GM19438 (cell line): Measurements from ENCODE around the gene NUDT10.
"Not testable (repeated sequence)": the region's sequence is repeated elsewhere in the genome, so short reads cannot be mapped to it uniquely, and the experiment has no call there.

Experiments used
- ATAC-seq: cut with Tn5 transposase; IDR thresholded peaks from one replicate; pipeline ENCODE4 v1.9.1; 2021; ENCODE audit warnings: low read depth; ENCODE audit not compliant: unreplicated experiment

Gene NUDT10

GRCh38 chrX:51332188-51332942 lies at the start of gene NUDT10:
Gene NUDT10 (plus strand): TSS chrX:51332822. CDS start chrX:51332966, 144 bp downstream.
- ATAC-seq, result no peak

GRCh38 chrX:51292421-51292820 lies 40.2 kb upstream of the NUDT10 start:
- no peak for ATAC-seq

GRCh38 chrX:51296138-51296537 lies 36.5 kb upstream of the NUDT10 start:
- ATAC-seq, result no peak

- ATAC-seq, result no peak
These were observed 16.4 kb upstream of the NUDT10 start for GRCh38 chrX:51316271-51316670.

GRCh38 chrX:51332943-51333785 lies 542 bp downstream of the NUDT10 start:
- not testable (repeated sequence) for ATAC-seq

GRCh38 chrX:51334276-51334675 lies 1.7 kb downstream of the NUDT10 start:
- no peak for ATAC-seq

GRCh38 chrX:51336584-51336983 lies 4.0 kb downstream of the NUDT10 start:
- peak; percentile 60 for ATAC-seq

- ATAC-seq, result no peak
These were observed 28.6 kb downstream of the NUDT10 start for GRCh38 chrX:51361251-51361650.

GRCh38 chrX:51376672-51377071 lies 44.0 kb downstream of the NUDT10 start:
- no peak for ATAC-seq
